Neural cell (in vitro differentiated cells): Measurements from ENCODE around the gene ADORA2A. TPM values are rescaled to one million over a fixed set of nuclear protein-coding genes. Genes with fewer than 3 reads are reported as not detected.

Experiments
- H2AFZ ChIP-seq: fragments of 200-600, 300-800 bp; sonication (generic), shearing (Covaris generic); 2 replicates; pipeline ENCODE4 v1.6.0; 2014; ENCODE audit warnings: low read depth, mild to moderate bottlenecking, antibody characterized with exemption, low read length, moderate library complexity
- H3F3A ChIP-seq: fragments of 200-600 bp; shearing (Covaris generic); 2 replicates; pipeline ENCODE4 v1.6.1; 2016; ENCODE audit warnings: mild to moderate bottlenecking, moderate library complexity, mixed read lengths, antibody characterized with exemption, low read length; ENCODE audit not compliant: insufficient read depth, poor library complexity, severe bottlenecking
- H3K27ac ChIP-seq: fragments of 200-600, 300-800 bp; sonication (generic), shearing (Covaris generic); 2 replicates; pipeline ENCODE4 v1.5.1; 2014; ENCODE audit warnings: mild to moderate bottlenecking, low read length, moderate library complexity
- H3K27me3 ChIP-seq: fragments of 300-800, 200-600 bp; sonication (generic), shearing (Covaris generic); 2 replicates; pipeline ENCODE4 v1.6.0; 2014; ENCODE audit warnings: mild to moderate bottlenecking, low read depth, low read length, moderate library complexity; ENCODE audit not compliant: insufficient read depth
- H3K36me3 ChIP-seq: fragments of 300-800, 200-600 bp; sonication (generic), shearing (Covaris generic); 2 replicates; pipeline ENCODE4 v1.5.1; 2014; ENCODE audit warnings: mild to moderate bottlenecking, antibody characterized with exemption, low read length, moderate library complexity; ENCODE audit not compliant: insufficient read depth
- H3K4me2 ChIP-seq: fragments of 300-800, 200-600 bp; sonication (generic), shearing (Covaris generic); 2 replicates; pipeline ENCODE4 v1.6.0; 2014; ENCODE audit warnings: mild to moderate bottlenecking, low read length
- H3K4me3 ChIP-seq: fragments of 300-800, 200-600 bp; sonication (generic), shearing (Covaris generic); 2 replicates; pipeline ENCODE4 v1.5.1; 2014; ENCODE audit warnings: mild to moderate bottlenecking, low read length, moderate library complexity
- H3K79me2 ChIP-seq: fragments of 200-600 bp; shearing (Covaris generic); replicated peaks from 2 replicates; pipeline ENCODE4 v1.6.0; 2014; ENCODE audit warnings: mild to moderate bottlenecking, low read length, moderate library complexity; ENCODE audit not compliant: insufficient read depth
- H3K9ac ChIP-seq: fragments of 300-800, 200-600 bp; sonication (generic), shearing (Covaris generic); 2 replicates; pipeline ENCODE4 v1.6.1; 2016; ENCODE audit warnings: mild to moderate bottlenecking, low read length, mixed read lengths
- H3K9me2 ChIP-seq: fragments of 200-600 bp; shearing (Covaris generic); 2 replicates; pipeline ENCODE4 v1.6.1; 2016; ENCODE audit warnings: mild to moderate bottlenecking, low read length, mixed read lengths; ENCODE audit not compliant: insufficient read depth
- H3K9me3 ChIP-seq: fragments of 200-600, 300-800 bp; sonication (generic), shearing (Covaris generic); 2 replicates; pipeline ENCODE4 v1.6.1; 2016; ENCODE audit warnings: mild to moderate bottlenecking, mixed run types, low read length, moderate library complexity, mixed read lengths
- H4K20me1 ChIP-seq: fragments of 200-600 bp; shearing (Covaris generic); 2 replicates; pipeline ENCODE4 v1.6.1; 2016; ENCODE audit warnings: mild to moderate bottlenecking, mixed run types; ENCODE audit not compliant: insufficient read depth
- CTCF ChIP-seq: fragments of 450-650 bp; IDR thresholded peaks from 2 replicates; pipeline ENCODE4 v1.5.1; 2014; ENCODE audit warnings: antibody characterized with exemption, mild to moderate bottlenecking, moderate library complexity; ENCODE audit not compliant: poor library complexity, severe bottlenecking
- EP300 ChIP-seq: fragments of 450-650 bp; conservative IDR thresholded peaks from 2 replicates; pipeline ENCODE4 v1.6.1; 2014; ENCODE audit warnings: antibody characterized with exemption, mild to moderate bottlenecking, moderate library complexity; ENCODE audit not compliant: poor library complexity, severe bottlenecking
- EZH2 ChIP-seq: fragments of 200-600, 300-800 bp; shearing (Covaris generic), sonication (generic); IDR thresholded peaks from 2 replicates; pipeline ENCODE4 v1.6.1; 2014; ENCODE audit warnings: antibody characterized with exemption, low read length, borderline replicate concordance, mild to moderate bottlenecking; ENCODE audit not compliant: insufficient read depth, poor library complexity, severe bottlenecking
- MXI1 ChIP-seq: fragments of 450-650 bp; conservative IDR thresholded peaks from 2 replicates; pipeline ENCODE4 v1.6.1; 2014; ENCODE audit warnings: antibody characterized with exemption, mild to moderate bottlenecking; ENCODE audit not compliant: poor library complexity, severe bottlenecking
- POLR2AphosphoS5 ChIP-seq: IDR thresholded peaks from 2 replicates; pipeline ENCODE4 v1.6.1; 2012
- RAD21 ChIP-seq: fragments of 450-650 bp; conservative IDR thresholded peaks from 2 replicates; pipeline ENCODE4 v1.6.1; 2014; ENCODE audit warnings: antibody characterized with exemption, mild to moderate bottlenecking, moderate library complexity
- REST ChIP-seq: IDR thresholded peaks from 2 replicates; pipeline ENCODE4 v1.6.1; 2012; ENCODE audit warnings: borderline replicate concordance
- SMC3 ChIP-seq: fragments of 450-650 bp; conservative IDR thresholded peaks from 2 replicates; pipeline ENCODE4 v1.6.1; 2014; ENCODE audit warnings: antibody characterized with exemption, mild to moderate bottlenecking, moderate library complexity; ENCODE audit not compliant: poor library complexity
- TAF1 ChIP-seq: IDR thresholded peaks from 2 replicates; pipeline ENCODE4 v1.6.1; 2012; ENCODE audit warnings: low read depth
- polyA plus RNA-seq: library from polyadenylated mRNA; depleted of rRNA; stranded (reverse); fragments of >200 nt; gene quantifications from 2 replicates; pipeline ENCODE4 v1.2.3, GENCODE V29; 2014

The ADORA2A gene
- polyA plus RNA-seq, 1 donor from 2014 or later, result 2.9 TPM

- no peaks in the 10 kb centered on the region for H3K9me3 ChIP-seq
- no peak overlapping the region for H3K4me3 ChIP-seq
- H2AFZ ChIP-seq, result no peak overlapping the region
- H3F3A ChIP-seq, result no peaks in the 10 kb centered on the region
- no peak for TF ChIP-seq CTCF
- no peak for TF ChIP-seq MXI1
- TF ChIP-seq EZH2, result no peak
- no peak for TF ChIP-seq TAF1
- TF ChIP-seq POLR2AphosphoS5, result no peak
- no peak for TF ChIP-seq SMC3
- TF ChIP-seq REST, result no peak
- no peak for TF ChIP-seq RAD21
- TF ChIP-seq EP300, result no peak
- no peak overlapping the region for H3K27ac ChIP-seq
- H3K9me2 ChIP-seq, result no peaks in the 10 kb centered on the region
- H3K36me3 ChIP-seq, result no peaks in the 10 kb centered on the region
- no peaks in the 10 kb centered on the region for H3K27me3 ChIP-seq
- H3K9ac ChIP-seq, result no peak overlapping the region
- H3K4me2 ChIP-seq, result no peak overlapping the region
- no peaks in the 10 kb centered on the region for H4K20me1 ChIP-seq
- H3K79me2 ChIP-seq, result no peaks in the 10 kb centered on the region
Observed at GRCh38 chr22:24401931-24402367, 25.4 kb upstream of the ADORA2A start.

- no peaks in the 10 kb centered on the region for H3K36me3 ChIP-seq
Observed at GRCh38 chr22:24402460-24403192, 24.8 kb upstream of the ADORA2A start.

More at GRCh38 chr22:24402460-24403192, 24.8 kb upstream of the ADORA2A start:
- TF ChIP-seq SMC3 (no peak), TAF1 (no peak), RAD21 (no peak), CTCF (no peak), EZH2 (no peak), EP300 (no peak), POLR2AphosphoS5 (no peak), MXI1 (no peak)
- Histone ChIP-seq H3K4me3 (no peak overlapping the region), H3K27ac (no peak overlapping the region), H3K9ac (no peak overlapping the region), H4K20me1 (no peaks in the 10 kb centered on the region), H3K4me2 (no peak overlapping the region), H2AFZ (no peak overlapping the region), H3K9me3 (no peaks in the 10 kb centered on the region), H3K27me3 (no peaks in the 10 kb centered on the region), H3F3A (no peaks in the 10 kb centered on the region), H3K79me2 (no peaks in the 10 kb centered on the region), H3K9me2 (no peaks in the 10 kb centered on the region)
